IPS-NIHi7 (cell line): ENCODE measurements around the gene NUF2.
A peak's percentile ranks its signal among the peaks of the same experiment; 100 is the strongest.
"Not testable (repeated sequence)": the region's sequence is repeated elsewhere in the genome, so short reads cannot be mapped to it uniquely, and the experiment has no call there.

Source experiments
- DNase-seq: peaks from one replicate; pipeline ENCODE4 v3.0.0; 2012; ENCODE audit warnings: mixed read lengths; ENCODE audit errors: extremely low spot score

NUF2 gene

GRCh38 chr1:163335216-163335615, 13.5 kb downstream of the NUF2 start:
- no peak for DNase-seq

GRCh38 chr1:163337631-163338030, 15.9 kb downstream of the NUF2 start:
- DNase-seq = no peak

DNA sequence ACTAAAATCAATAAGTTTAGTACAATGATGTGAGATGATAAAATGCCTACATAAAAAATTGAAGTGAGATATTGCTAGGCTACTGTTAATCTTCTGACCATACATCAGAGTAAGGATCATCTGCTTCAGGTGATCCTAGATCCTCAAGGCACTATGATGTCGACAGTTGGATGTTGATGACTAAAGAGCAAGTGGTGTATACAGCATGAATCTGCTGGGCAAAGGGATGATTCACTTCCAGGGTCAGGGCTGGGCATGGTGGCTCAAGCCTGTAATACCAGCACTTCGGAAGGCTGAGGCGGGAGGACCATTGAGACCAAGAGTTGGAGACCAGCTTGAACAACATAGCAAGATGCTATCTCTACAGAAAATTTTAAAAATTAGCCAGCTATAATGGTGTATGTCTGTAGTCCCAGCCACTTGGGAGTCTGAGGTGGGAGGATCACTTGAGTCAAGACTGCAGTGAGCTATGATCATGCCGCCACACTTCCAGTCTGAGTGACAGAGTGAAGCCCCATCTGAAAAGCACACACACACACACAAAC, 24.6 kb downstream of the NUF2 start:
- DNase-seq = no peak

DNA sequence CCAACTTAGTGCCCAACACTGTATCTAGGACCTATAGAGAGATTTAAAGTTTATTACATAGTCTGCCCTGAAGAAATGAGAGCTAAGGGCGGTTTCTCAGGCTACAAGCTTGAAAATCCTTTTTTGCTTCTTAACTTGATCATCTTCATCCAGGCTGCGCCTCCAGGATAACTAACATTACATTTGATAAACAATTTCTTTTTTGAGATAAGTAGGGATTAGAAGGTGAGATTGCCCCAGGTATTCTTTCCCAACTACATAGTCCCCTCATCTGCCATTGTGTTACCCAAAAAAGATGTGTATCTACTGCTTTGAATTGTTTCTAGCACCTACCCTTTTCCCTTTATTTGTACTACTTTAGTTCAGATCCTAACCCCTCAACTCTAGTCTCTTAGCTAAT, 25.4 kb downstream of the NUF2 start:
- DNase-seq = no peak

DNA sequence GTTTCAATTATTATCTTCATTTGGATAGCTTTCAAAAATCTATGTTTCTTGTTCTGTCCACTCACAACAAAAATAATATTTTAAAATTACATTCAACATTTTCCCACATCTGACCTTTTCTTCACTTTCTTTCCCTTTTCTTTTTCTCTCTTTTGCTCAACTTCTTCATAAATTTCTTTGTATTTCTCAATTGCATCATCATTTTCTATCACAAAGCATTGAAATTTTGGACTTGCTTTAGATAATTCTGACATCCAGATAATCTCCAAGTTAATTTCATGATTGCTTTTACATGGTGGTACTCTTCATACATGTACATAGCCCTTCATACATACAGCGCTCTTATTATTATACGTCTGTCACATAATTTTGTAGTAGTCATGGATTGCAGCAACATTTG, 30.2 kb downstream of the NUF2 start:
- no peak for DNase-seq

DNA sequence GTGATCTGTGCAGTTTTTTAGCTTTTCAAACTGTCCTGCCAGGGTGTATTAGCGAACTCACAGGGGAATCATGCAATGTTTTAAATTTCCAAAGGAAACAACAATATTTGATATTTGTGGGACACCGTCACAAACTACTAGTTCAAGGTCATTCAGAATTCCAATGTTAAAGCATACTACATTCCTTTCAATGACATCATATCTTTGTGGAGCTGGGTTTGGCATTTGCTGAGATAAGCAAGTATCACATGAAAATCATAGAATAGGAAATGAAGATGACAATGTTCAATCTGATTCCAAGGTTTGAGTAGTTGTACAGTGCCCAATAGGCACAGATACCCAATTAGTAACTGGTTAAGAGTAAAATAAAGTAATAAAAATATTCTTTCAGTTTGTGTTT, 35.6 kb downstream of the NUF2 start:
- no peak for DNase-seq

DNA sequence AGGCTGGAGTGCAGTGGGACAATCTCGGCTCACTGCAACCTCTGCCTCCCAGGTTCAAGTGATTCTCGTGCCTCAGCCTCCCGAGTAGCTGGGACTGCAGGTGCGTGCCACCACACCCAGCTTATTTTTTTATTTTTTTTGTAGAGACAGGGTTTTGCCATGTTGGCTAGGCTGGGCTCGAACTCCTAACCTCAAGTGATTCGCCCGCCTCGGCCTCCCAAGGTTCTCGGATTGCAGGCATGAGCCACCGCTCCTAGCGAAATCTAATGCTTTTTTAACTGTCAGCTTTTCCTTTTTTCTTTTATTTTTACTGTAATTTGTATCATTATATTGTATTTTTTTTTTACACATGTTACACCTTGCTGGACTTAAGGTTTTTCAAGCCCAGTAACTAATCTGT, 36.4 kb downstream of the NUF2 start:
- DNase-seq = not testable (repeated sequence)

DNA sequence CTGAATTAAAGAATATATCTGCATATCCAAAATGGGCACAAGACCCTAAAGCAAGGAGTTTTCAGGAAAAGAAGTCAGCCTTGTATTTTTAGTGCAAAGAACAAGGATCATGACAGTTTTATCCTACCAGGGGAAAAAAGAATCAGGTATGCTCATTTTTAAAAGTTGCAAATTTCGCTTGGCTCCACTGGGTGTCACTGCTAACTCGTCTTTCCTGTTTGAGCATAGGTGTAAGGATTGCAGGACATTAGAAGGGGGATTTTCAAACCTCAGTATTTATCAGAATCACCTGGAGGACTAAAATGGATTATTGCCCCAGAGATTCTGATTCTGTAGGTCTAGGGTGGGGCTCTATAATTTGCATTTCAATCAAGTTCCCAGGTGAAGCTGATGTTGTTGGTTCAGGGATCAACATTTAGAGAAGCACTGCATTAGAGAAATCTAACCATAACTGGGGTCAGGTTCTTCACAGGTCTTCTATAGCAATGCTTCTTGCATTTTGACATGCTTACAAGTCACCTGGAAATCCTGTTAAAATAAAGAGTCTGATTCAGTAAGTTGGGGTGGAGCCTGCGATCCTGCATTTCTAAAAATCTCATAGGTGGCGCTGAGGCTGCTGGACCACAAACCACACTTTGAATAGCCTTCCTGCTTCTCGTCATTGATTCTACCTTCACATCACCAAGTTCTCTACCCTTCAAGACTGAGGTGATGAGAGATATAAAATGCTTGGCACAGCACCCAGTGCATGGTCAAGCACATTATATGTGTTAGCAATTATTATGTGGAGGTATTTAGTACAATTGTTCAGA, 39.6 kb downstream of the NUF2 start:
- peak; percentile 53 for DNase-seq

DNA sequence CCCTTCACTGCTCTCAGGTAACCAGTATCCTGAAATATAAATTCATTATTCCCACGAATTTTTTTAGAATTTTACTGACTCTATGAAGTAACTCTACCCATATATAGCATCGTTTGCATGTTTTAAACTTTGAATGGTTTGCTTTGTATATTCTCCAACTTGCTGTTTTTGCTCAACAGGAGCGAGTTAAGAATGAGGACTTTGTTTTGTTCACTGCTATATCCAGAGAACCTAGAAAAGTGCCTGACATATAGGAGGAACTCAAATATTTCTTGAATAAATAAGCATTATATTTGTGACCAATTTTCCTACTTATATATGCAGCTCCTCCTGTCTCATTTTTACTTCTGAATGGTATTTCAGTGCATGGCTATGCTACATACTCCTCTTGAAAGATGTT, 43.4 kb downstream of the NUF2 start:
- DNase-seq = no peak

DNA sequence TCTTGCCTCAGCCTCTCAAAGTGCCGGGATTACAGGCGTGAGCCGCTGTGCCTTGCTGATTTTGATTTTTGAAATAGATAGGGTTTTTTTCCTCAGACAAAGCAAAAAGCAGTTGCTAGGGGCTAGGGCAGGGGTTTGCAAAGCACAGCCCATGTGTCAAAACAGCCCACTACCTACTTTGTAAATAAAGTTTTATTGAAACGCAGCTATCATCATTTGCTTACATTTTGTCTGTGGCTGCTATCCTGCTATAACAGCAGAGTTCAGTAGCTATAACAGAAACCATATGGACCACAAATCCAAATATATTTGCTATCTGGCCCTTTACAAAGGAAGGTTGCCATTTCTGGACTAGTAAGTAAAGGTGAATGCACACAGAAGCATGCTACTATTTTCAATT, 44.8 kb downstream of the NUF2 start:
- DNase-seq = no peak

DNA sequence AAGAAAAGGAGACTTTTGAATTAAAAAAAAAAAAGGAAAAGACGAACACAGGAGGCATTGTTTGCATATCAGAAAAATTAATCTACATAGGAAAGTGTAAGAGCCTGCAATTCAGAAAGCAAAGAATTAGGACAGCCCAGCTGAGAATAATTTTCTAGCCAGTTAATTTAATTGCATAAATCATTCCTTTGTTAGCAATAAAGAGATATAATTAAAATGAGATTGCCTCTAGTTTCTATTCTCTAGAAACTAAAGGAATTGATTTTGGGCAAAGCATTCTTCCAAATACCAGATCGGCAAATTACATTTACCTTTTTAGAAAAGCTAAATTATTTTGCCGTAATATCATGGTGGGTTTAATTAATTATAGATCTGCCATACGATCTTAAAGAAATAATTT, 46.0 kb downstream of the NUF2 start:
- DNase-seq = no peak

DNA sequence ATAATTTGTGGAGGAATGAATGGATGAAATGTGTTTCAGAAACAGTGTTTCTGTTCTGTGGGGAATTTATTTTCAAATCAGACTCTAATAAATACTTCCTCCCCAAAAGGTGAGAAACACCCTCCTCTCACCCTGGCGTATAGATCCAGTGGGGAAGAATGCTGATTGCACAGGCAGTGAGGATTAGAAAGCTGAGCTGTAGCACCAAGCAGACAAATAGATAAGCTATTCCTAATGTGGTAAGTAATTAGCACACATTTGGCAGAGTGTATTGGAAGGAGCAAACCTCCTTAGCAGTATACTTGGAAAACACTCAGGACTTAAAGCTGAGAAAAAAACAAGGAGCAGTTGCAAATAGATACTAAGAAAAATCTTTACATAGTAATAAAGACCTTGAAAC, 50.8 kb downstream of the NUF2 start:
- DNase-seq = no peak

DNA sequence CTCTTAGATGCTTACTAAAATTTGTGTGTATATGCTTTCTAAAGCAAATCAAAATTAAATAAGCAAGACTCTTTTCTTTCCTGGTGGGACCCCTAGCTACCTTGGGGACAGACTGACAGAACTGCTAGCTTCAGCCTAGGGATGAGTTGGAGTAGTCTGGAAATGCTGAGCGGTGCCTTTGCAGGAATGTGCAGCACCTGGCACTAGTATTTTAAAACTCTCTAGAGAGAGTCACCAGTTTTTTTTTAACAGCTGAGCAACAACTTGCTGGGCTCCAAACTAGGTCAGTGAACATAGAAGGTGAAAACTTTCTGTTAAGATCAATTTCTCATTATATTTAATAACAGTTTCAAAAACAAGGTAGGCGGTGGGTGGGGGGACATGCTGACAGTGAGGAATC, 56.8 kb downstream of the NUF2 start:
- no peak for DNase-seq

- no peak for DNase-seq
Observed at GRCh38 chr1:163379801-163380200, 58.0 kb downstream of the NUF2 start.

- DNase-seq = no peak
Observed at GRCh38 chr1:163381487-163382184, 59.9 kb downstream of the NUF2 start.

DNA sequence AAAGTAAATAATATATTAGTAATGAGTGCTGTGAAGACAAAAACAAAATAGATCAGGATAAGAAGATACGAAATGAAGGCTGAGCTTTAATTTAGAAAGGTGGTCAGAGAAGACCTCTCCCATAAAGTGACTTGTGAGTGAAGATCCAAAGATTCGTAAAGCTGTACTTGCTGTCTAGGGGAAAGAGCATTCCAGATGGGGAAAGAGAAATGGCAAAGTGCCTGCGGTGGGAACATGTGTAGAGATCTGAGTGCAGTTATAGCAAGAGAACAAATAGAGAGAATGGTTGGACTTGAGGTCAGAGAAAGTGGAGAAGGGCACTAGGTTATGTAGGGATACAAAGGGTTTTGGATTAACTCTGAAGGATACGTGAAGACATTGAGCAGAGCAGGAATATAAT, 60.6 kb downstream of the NUF2 start:
- DNase-seq = no peak

DNA sequence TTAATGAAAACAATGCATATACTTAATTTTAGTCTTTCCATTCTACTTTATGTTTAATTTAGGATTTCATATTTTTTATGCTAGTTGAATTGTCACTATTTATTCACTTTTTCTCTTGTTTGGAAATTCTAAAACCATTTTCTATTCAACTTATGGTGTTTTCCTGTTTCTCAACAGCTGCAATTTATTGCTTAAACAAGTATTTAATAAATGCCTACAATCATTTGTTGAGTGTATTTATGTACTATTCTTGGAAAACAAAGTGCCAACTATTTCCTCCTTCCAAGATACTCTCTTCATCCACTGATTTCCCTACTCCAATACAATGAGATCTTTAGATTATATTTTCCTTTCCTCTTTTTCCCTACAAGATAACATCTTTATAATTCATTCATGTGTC, 65.4 kb downstream of the NUF2 start:
- no peak for DNase-seq

- no peak for DNase-seq
Observed at GRCh38 chr1:163388970-163389369, 67.2 kb downstream of the NUF2 start.

- DNase-seq = no peak
Observed at GRCh38 chr1:163395790-163396189, 74.0 kb downstream of the NUF2 start.

- DNase-seq = no peak
Observed at GRCh38 chr1:163397451-163398200, 75.9 kb downstream of the NUF2 start.

DNA sequence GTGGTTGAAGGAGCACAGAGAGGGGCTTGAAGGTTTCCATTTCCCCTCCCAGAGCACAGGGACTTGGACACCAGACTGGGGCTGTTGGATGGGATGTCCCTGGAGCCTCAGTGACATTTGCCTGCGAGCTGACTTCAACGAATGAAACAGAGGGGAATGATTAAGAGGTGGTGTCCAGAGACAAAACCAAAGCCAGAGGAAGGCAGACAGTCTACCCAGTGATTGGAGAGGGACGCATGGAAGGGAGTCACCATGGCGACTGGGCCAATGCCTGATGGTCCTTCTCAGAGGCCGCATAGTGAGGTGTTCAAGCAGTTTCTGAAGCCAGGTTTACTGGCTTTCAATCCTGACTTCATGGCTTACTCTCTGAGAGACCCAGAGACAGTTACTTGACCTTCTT, 77.2 kb downstream of the NUF2 start:
- DNase-seq = no peak

- peak; percentile 76 for DNase-seq
Observed at GRCh38 chr1:163399976-163400601, 78.3 kb downstream of the NUF2 start.
